Measurements from ENCODE around the gene GARIN5B.

The GARIN5B gene

GRCh38 chr19:55314396-55314795, 48.7 kb downstream of the GARIN5B start:
- peaks cover 1 to 4% of the 10 kb centered on the region in 2 donors for H3K36me3 ChIP-seq (ENCODE audit: control insufficient read depth in 2 of 2, insufficient read depth in 2 of 2, low read length in 2 of 2)
- no peak overlapping the region for H3K4me3 ChIP-seq (ENCODE audit: low read length in 2 of 2)
- no peak overlapping the region for H3K9ac ChIP-seq (ENCODE audit: low read length in 2 of 2)
- peaks cover 0 to 4% of the 10 kb centered on the region in 2 donors for H3K9me3 ChIP-seq (ENCODE audit: control insufficient read depth in 2 of 2, low read length in 2 of 2)
- H3K4me1 ChIP-seq (ENCODE audit: control insufficient read depth, insufficient read depth, low read length): no peaks in the 10 kb centered on the region
- H3K27ac ChIP-seq (ENCODE audit: low read length): no peak overlapping the region
- H3K27me3 ChIP-seq (ENCODE audit: control insufficient read depth in 1 of 2, insufficient read depth in 2 of 2, low read length in 2 of 2): no peaks in the 10 kb centered on the region

- no peak overlapping the region for H3K4me3 ChIP-seq (ENCODE audit: low read length in 2 of 2)
- H3K9ac ChIP-seq (ENCODE audit: low read length in 2 of 2): no peak overlapping the region
- H3K27ac ChIP-seq (ENCODE audit: low read length): no peak overlapping the region
- H3K36me3 ChIP-seq (ENCODE audit: control insufficient read depth in 2 of 2, insufficient read depth in 2 of 2, low read length in 2 of 2): peaks cover 3 to 10% of the 10 kb centered on the region in 2 donors
- H3K4me1 ChIP-seq (ENCODE audit: control insufficient read depth, insufficient read depth, low read length): no peaks in the 10 kb centered on the region
- peaks cover 0 to 4% of the 10 kb centered on the region in 2 donors for H3K9me3 ChIP-seq (ENCODE audit: control insufficient read depth in 2 of 2, low read length in 2 of 2)
- H3K27me3 ChIP-seq (ENCODE audit: control insufficient read depth in 1 of 2, insufficient read depth in 2 of 2, low read length in 2 of 2): no peaks in the 10 kb centered on the region
Observed at GRCh38 chr19:55312621-55313512, 50.2 kb downstream of the GARIN5B start.

GRCh38 chr19:55311797-55312196, 51.3 kb downstream of the GARIN5B start:
- Histone ChIP-seq H3K27ac (ENCODE audit: low read length) (no peak overlapping the region), H3K36me3 (ENCODE audit: control insufficient read depth in 2 of 2, insufficient read depth in 2 of 2, low read length in 2 of 2) (peaks cover 6 to 11% of the 10 kb centered on the region in 2 donors), H3K4me3 (ENCODE audit: low read length in 2 of 2) (no peak overlapping the region), H3K27me3 (ENCODE audit: control insufficient read depth in 1 of 2, insufficient read depth in 2 of 2, low read length in 2 of 2) (no peaks in the 10 kb centered on the region), H3K4me1 (ENCODE audit: control insufficient read depth, insufficient read depth, low read length) (no peaks in the 10 kb centered on the region), H3K9ac (ENCODE audit: low read length in 2 of 2) (no peak overlapping the region), H3K9me3 (ENCODE audit: control insufficient read depth in 2 of 2, low read length in 2 of 2) (peaks cover 0 to 4% of the 10 kb centered on the region in 2 donors)

- H3K27me3 ChIP-seq (ENCODE audit: control insufficient read depth in 1 of 2, insufficient read depth in 2 of 2, low read length in 2 of 2): no peaks in the 10 kb centered on the region
- H3K27ac ChIP-seq (ENCODE audit: low read length): no peak overlapping the region
- H3K4me1 ChIP-seq (ENCODE audit: control insufficient read depth, insufficient read depth, low read length): no peaks in the 10 kb centered on the region
- peaks cover 0 to 4% of the 10 kb centered on the region in 2 donors for H3K9me3 ChIP-seq (ENCODE audit: control insufficient read depth in 2 of 2, low read length in 2 of 2)
- peaks cover 10 to 15% of the 10 kb centered on the region in 2 donors for H3K36me3 ChIP-seq (ENCODE audit: control insufficient read depth in 2 of 2, insufficient read depth in 2 of 2, low read length in 2 of 2)
- no peak overlapping the region for H3K4me3 ChIP-seq (ENCODE audit: low read length in 2 of 2)
- H3K9ac ChIP-seq (ENCODE audit: low read length in 2 of 2): no peak overlapping the region
Observed at GRCh38 chr19:55311397-55311796, 51.7 kb downstream of the GARIN5B start.

- Histone ChIP-seq H3K9me3 (ENCODE audit: control insufficient read depth in 2 of 2, low read length in 2 of 2) (no peaks in the 10 kb centered on the region), H3K27me3 (ENCODE audit: control insufficient read depth in 1 of 2, insufficient read depth in 2 of 2, low read length in 2 of 2) (no peaks in the 10 kb centered on the region), H3K9ac (ENCODE audit: low read length in 2 of 2) (no peak overlapping the region), H3K4me1 (ENCODE audit: control insufficient read depth, insufficient read depth, low read length) (no peaks in the 10 kb centered on the region), H3K36me3 (ENCODE audit: control insufficient read depth in 2 of 2, insufficient read depth in 2 of 2, low read length in 2 of 2) (peaks cover 12 to 21% of the 10 kb centered on the region in 2 donors), H3K27ac (ENCODE audit: low read length) (no peak overlapping the region), H3K4me3 (ENCODE audit: low read length in 2 of 2) (no peak overlapping the region)
Observed at GRCh38 chr19:55310498-55310897, 52.6 kb downstream of the GARIN5B start.

- no peak overlapping the region for H3K27ac ChIP-seq (ENCODE audit: low read length)
- no peaks in the 10 kb centered on the region for H3K9me3 ChIP-seq (ENCODE audit: control insufficient read depth in 2 of 2, low read length in 2 of 2)
- H3K4me3 ChIP-seq (ENCODE audit: low read length in 2 of 2): no peak overlapping the region
- no peaks in the 10 kb centered on the region for H3K4me1 ChIP-seq (ENCODE audit: control insufficient read depth, insufficient read depth, low read length)
- H3K27me3 ChIP-seq (ENCODE audit: control insufficient read depth in 1 of 2, insufficient read depth in 2 of 2, low read length in 2 of 2): no peaks in the 10 kb centered on the region
- H3K36me3 ChIP-seq (ENCODE audit: control insufficient read depth in 2 of 2, insufficient read depth in 2 of 2, low read length in 2 of 2): peaks cover 12 to 21% of the 10 kb centered on the region in 2 donors
- H3K9ac ChIP-seq (ENCODE audit: low read length in 2 of 2): no peak overlapping the region
Observed at GRCh38 chr19:55309448-55309847, 53.6 kb downstream of the GARIN5B start.

GRCh38 chr19:55308281-55308680, 54.8 kb downstream of the GARIN5B start:
- no peak overlapping the region for H3K4me3 ChIP-seq (ENCODE audit: low read length in 2 of 2)
- H3K4me1 ChIP-seq (ENCODE audit: control insufficient read depth, insufficient read depth, low read length): no peaks in the 10 kb centered on the region
- H3K9me3 ChIP-seq (ENCODE audit: control insufficient read depth in 2 of 2, low read length in 2 of 2): no peaks in the 10 kb centered on the region
- H3K36me3 ChIP-seq (ENCODE audit: control insufficient read depth in 2 of 2, insufficient read depth in 2 of 2, low read length in 2 of 2): peaks cover 20 to 26% of the 10 kb centered on the region in 2 donors
- H3K27ac ChIP-seq (ENCODE audit: low read length): no peak overlapping the region
- no peak overlapping the region for H3K9ac ChIP-seq (ENCODE audit: low read length in 2 of 2)
- no peaks in the 10 kb centered on the region for H3K27me3 ChIP-seq (ENCODE audit: control insufficient read depth in 1 of 2, insufficient read depth in 2 of 2, low read length in 2 of 2)

GRCh38 chr19:55306712-55307111, 56.3 kb downstream of the GARIN5B start:
- Histone ChIP-seq H3K36me3 (ENCODE audit: control insufficient read depth in 2 of 2, insufficient read depth in 2 of 2, low read length in 2 of 2) (peaks cover 24 to 31% of the 10 kb centered on the region in 2 donors), H3K9ac (ENCODE audit: low read length in 2 of 2) (no peak overlapping the region), H3K4me3 (ENCODE audit: low read length in 2 of 2) (no peak overlapping the region), H3K9me3 (ENCODE audit: control insufficient read depth in 2 of 2, low read length in 2 of 2) (no peaks in the 10 kb centered on the region), H3K27ac (ENCODE audit: low read length) (no peak overlapping the region), H3K27me3 (ENCODE audit: control insufficient read depth in 1 of 2, insufficient read depth in 2 of 2, low read length in 2 of 2) (no peaks in the 10 kb centered on the region), H3K4me1 (ENCODE audit: control insufficient read depth, insufficient read depth, low read length) (peaks cover 6% of the 10 kb centered on the region)

GRCh38 chr19:55305983-55306562, 57.0 kb downstream of the GARIN5B start:
- Histone ChIP-seq H3K9ac (ENCODE audit: low read length in 2 of 2) (no peak overlapping the region), H3K36me3 (ENCODE audit: control insufficient read depth in 2 of 2, insufficient read depth in 2 of 2, low read length in 2 of 2) (peaks cover 24 to 31% of the 10 kb centered on the region in 2 donors), H3K9me3 (ENCODE audit: control insufficient read depth in 2 of 2, low read length in 2 of 2) (no peaks in the 10 kb centered on the region), H3K4me1 (ENCODE audit: control insufficient read depth, insufficient read depth, low read length) (peaks cover 12% of the 10 kb centered on the region), H3K4me3 (ENCODE audit: low read length in 2 of 2) (no peak overlapping the region), H3K27ac (ENCODE audit: low read length) (no peak overlapping the region), H3K27me3 (ENCODE audit: control insufficient read depth in 1 of 2, insufficient read depth in 2 of 2, low read length in 2 of 2) (no peaks in the 10 kb centered on the region)

GRCh38 chr19:55305491-55305890, 57.6 kb downstream of the GARIN5B start:
- H3K27ac ChIP-seq (ENCODE audit: low read length): no peak overlapping the region
- no peaks in the 10 kb centered on the region for H3K9me3 ChIP-seq (ENCODE audit: control insufficient read depth in 2 of 2, low read length in 2 of 2)
- H3K27me3 ChIP-seq (ENCODE audit: control insufficient read depth in 1 of 2, insufficient read depth in 2 of 2, low read length in 2 of 2): no peaks in the 10 kb centered on the region
- no peak overlapping the region for H3K4me3 ChIP-seq (ENCODE audit: low read length in 2 of 2)
- H3K4me1 ChIP-seq (ENCODE audit: control insufficient read depth, insufficient read depth, low read length): peaks cover 13% of the 10 kb centered on the region
- H3K9ac ChIP-seq (ENCODE audit: low read length in 2 of 2): no peak overlapping the region
- peaks cover 24 to 31% of the 10 kb centered on the region in 2 donors for H3K36me3 ChIP-seq (ENCODE audit: control insufficient read depth in 2 of 2, insufficient read depth in 2 of 2, low read length in 2 of 2)

- Histone ChIP-seq H3K36me3 (ENCODE audit: control insufficient read depth in 2 of 2, insufficient read depth in 2 of 2, low read length in 2 of 2) (peaks cover 24 to 30% of the 10 kb centered on the region in 2 donors), H3K4me3 (ENCODE audit: low read length in 2 of 2) (no peak overlapping the region), H3K9ac (ENCODE audit: low read length in 2 of 2) (no peak overlapping the region), H3K27ac (ENCODE audit: low read length) (no peak overlapping the region), H3K27me3 (ENCODE audit: control insufficient read depth in 1 of 2, insufficient read depth in 2 of 2, low read length in 2 of 2) (no peaks in the 10 kb centered on the region), H3K9me3 (ENCODE audit: control insufficient read depth in 2 of 2, low read length in 2 of 2) (no peaks in the 10 kb centered on the region), H3K4me1 (ENCODE audit: control insufficient read depth, insufficient read depth, low read length) (peaks cover 13% of the 10 kb centered on the region)
Observed at GRCh38 chr19:55304980-55305379, 58.1 kb downstream of the GARIN5B start.

All from stomach smooth muscle (tissue), 2 donors.